SK-N-DZ (cell line): ENCODE data around the gene RNF39.

ENCODE experiments used
- small RNA-seq, 2 experiments: library from RNA; depleted of rRNA; stranded (forward); fragments of <200 nt; gene quantifications; one replicate each; pipeline ENCODE3, GENCODE V24; 2014

RNF39 gene

Small RNAs within 50 kb of the gene (small RNA-seq; reads per million reads assigned to genes)
- gene RF02218 (0 reads per million in 2 experiments), gene RF02219 (0 reads per million in 2 experiments), gene RF02220 (0 reads per million in 2 experiments)
